RKO (cell line): ENCODE data around the gene OGFOD2.

ENCODE experiments used
- DNase-seq: peaks from one replicate; pipeline ENCODE4 v3.0.0-alpha.2; 2016; ENCODE audit warnings: low spot score

The OGFOD2 gene

GRCh38 chr12:122989225-122989839, 14.3 kb downstream of the OGFOD2 start:
- no peak for DNase-seq

GRCh38 chr12:122989874-122990419, 14.9 kb downstream of the OGFOD2 start:
- DNase-seq, result no peak

GRCh38 chr12:122990561-122990960, 15.5 kb downstream of the OGFOD2 start:
- no peak for DNase-seq

- no peak for DNase-seq
Observed at GRCh38 chr12:122990961-122991622, 16.0 kb downstream of the OGFOD2 start.

GRCh38 chr12:122991623-122992275, 16.7 kb downstream of the OGFOD2 start:
- no peak for DNase-seq

GRCh38 chr12:122992386-122992785, 17.3 kb downstream of the OGFOD2 start:
- no peak for DNase-seq

GRCh38 chr12:122994140-122994675, 19.2 kb downstream of the OGFOD2 start:
- no peak for DNase-seq

GRCh38 chr12:122994781-122995502, 19.9 kb downstream of the OGFOD2 start:
- DNase-seq, result no peak

GRCh38 chr12:122995503-122996187, 20.6 kb downstream of the OGFOD2 start:
- no peak for DNase-seq

- no peak for DNase-seq
Observed at GRCh38 chr12:122996188-122996601, 21.2 kb downstream of the OGFOD2 start.

- DNase-seq, result no peak
Observed at GRCh38 chr12:122996621-122997342, 21.7 kb downstream of the OGFOD2 start.

- no peak for DNase-seq
Observed at GRCh38 chr12:122997343-122998250, 22.6 kb downstream of the OGFOD2 start.

GRCh38 chr12:122998316-122998715, 23.3 kb downstream of the OGFOD2 start:
- no peak for DNase-seq

- no peak for DNase-seq
Observed at GRCh38 chr12:122999196-122999946, 24.3 kb downstream of the OGFOD2 start.

GRCh38 chr12:122999986-123000420, 25.0 kb downstream of the OGFOD2 start:
- no peak for DNase-seq

- no peak for DNase-seq
Observed at GRCh38 chr12:123000578-123000977, 25.5 kb downstream of the OGFOD2 start.

- DNase-seq, result no peak
Observed at GRCh38 chr12:123001464-123001863, 26.4 kb downstream of the OGFOD2 start.

- no peak for DNase-seq
Observed at GRCh38 chr12:123003257-123003656, 28.2 kb downstream of the OGFOD2 start.

GRCh38 chr12:123004287-123004686, 29.2 kb downstream of the OGFOD2 start:
- DNase-seq, result no peak
